ENCODE measurements around the gene PIN4. TPM values are rescaled to one million over a fixed set of nuclear protein-coding genes. Genes with fewer than 3 reads are reported as not detected.
"Not testable (repeated sequence)": the region's sequence is repeated elsewhere in the genome, so short reads cannot be mapped to it uniquely, and the experiment has no call there.

The PIN4 gene
- total RNA-seq, 1 donor from 2014 or later, result 17.3 TPM

DNA sequence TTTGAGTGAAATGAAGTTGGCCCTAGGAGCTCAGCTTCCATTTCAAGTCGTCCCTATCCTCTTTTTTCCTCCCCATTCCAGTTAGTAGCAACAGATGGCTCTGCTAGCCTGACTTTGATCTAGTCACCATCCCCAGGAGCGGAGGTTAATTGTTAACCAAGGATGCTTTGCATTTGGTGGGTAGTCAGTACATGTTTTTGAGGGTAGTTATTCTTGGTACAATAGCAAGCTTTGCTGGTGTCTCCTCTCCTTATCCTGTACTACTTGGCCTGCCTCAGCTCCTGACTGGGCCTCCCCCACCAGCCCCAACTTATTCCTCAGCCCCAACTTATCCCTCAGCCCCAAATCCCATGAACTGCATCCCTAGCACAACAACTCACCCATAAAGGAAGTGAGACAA lies 35.0 kb upstream of the PIN4 start:
- Mint-ChIP-seq H3K27ac (no peak overlapping the region), H3K27me3 (ENCODE audit: low read depth) (no peaks in the 10 kb centered on the region), H3K9me3 (peaks cover under 1% of the 10 kb centered on the region), H3K36me3 (peaks cover 3% of the 10 kb centered on the region), H3K4me3 (no peak overlapping the region), H3K4me1 (peaks cover 3% of the 10 kb centered on the region)
- no peak for DNase-seq (ENCODE audit: low spot score in 2 of 2, unreplicated experiment in 2 of 2)
- TF ChIP-seq, protein P1, sequence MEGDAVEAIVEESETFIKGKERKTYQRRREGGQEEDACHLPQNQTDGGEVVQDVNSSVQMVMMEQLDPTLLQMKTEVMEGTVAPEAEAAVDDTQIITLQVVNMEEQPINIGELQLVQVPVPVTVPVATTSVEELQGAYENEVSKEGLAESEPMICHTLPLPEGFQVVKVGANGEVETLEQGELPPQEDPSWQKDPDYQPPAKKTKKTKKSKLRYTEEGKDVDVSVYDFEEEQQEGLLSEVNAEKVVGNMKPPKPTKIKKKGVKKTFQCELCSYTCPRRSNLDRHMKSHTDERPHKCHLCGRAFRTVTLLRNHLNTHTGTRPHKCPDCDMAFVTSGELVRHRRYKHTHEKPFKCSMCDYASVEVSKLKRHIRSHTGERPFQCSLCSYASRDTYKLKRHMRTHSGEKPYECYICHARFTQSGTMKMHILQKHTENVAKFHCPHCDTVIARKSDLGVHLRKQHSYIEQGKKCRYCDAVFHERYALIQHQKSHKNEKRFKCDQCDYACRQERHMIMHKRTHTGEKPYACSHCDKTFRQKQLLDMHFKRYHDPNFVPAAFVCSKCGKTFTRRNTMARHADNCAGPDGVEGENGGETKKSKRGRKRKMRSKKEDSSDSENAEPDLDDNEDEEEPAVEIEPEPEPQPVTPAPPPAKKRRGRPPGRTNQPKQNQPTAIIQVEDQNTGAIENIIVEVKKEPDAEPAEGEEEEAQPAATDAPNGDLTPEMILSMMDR (IDR thresholded peaks at IDR 0.05; ENCODE audit: unreplicated experiment), result no peak

DNA sequence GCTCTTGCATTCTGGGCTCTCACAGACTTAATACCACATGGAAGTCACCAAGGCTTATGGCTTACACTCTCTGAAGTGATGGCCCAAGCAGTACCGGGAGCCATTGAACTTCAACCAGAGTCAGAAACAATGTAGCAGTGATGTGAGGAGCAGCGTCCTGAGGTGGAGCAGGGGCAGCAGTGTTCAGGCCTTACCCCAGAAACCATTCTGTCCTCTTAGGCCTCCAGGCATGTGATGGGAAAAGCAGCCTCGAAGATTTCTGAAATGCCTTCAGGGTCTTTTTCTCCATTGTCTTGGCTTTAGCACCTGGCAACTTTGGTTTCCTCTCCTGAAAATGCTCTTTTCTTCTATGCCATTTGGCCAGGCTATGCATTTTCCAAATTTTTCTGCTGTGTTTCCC lies 22.8 kb upstream of the PIN4 start:
- Mint-ChIP-seq H3K9me3 (peaks cover 45% of the 10 kb centered on the region), H3K4me1 (no peaks in the 10 kb centered on the region), H3K27ac (no peak overlapping the region), H3K4me3 (no peak overlapping the region), H3K27me3 (ENCODE audit: low read depth) (no peaks in the 10 kb centered on the region), H3K36me3 (no peaks in the 10 kb centered on the region)
- TF ChIP-seq, protein P1 (IDR thresholded peaks at IDR 0.05; ENCODE audit: unreplicated experiment), result no peak
- no peak for DNase-seq (ENCODE audit: low spot score in 2 of 2, unreplicated experiment in 2 of 2)

DNA sequence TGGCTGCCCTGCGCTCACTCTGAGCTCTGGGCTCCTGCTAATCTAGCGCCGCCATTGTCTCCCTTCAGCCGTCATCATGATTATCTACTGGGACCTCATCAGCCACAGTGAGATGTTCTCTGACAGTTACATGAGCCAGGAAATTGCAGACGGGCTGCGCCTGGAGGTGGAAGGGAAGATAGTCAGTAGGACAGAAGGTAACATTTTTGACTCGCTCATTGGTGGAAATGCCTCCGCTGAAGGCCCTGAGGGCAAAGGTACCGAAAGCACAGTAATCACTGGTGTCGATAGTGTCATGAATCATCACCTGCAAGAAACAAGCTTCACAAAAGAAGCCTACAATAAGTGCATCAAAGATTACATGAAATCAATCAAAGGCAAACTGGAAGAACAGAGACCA lies 21.8 kb upstream of the PIN4 start:
- Mint-ChIP-seq H3K9me3 (peaks cover 45% of the 10 kb centered on the region), H3K4me1 (no peaks in the 10 kb centered on the region), H3K36me3 (no peaks in the 10 kb centered on the region), H3K27me3 (ENCODE audit: low read depth) (no peaks in the 10 kb centered on the region), H3K4me3 (no peak overlapping the region), H3K27ac (no peak overlapping the region)
- TF ChIP-seq, protein P1 (IDR thresholded peaks at IDR 0.05; ENCODE audit: unreplicated experiment), result no peak
- DNase-seq (ENCODE audit: low spot score in 2 of 2, unreplicated experiment in 2 of 2), result no peak

DNA sequence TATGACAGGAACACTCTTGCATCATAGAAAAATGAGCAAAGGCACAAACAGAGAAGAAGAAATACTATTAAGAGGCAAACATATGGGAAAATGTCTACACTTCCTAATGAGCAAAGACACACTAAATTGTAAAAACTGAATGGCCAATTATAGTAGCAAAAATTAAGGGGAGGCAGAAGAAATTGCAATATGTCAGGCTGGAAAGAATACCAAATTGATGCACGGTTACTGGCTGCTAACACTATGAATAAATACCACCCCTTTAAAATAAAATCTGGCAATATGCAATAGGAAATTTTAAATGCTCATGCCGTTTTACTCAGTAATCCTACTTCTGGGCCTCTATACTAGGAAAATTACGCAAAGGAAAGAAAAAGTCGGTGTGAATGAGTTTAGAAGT lies 16.0 kb upstream of the PIN4 start:
- H3K4me3 Mint-ChIP-seq, result no peak overlapping the region
- H3K9me3 Mint-ChIP-seq, result peaks cover 18% of the 10 kb centered on the region
- H3K27me3 Mint-ChIP-seq (ENCODE audit: low read depth), result no peaks in the 10 kb centered on the region
- no peak overlapping the region for H3K27ac Mint-ChIP-seq
- no peaks in the 10 kb centered on the region for H3K4me1 Mint-ChIP-seq
- H3K36me3 Mint-ChIP-seq, result no peaks in the 10 kb centered on the region
- no peak for DNase-seq (ENCODE audit: low spot score in 2 of 2, unreplicated experiment in 2 of 2)
- TF ChIP-seq, protein P1 (IDR thresholded peaks at IDR 0.05; ENCODE audit: unreplicated experiment), result no peak

DNA sequence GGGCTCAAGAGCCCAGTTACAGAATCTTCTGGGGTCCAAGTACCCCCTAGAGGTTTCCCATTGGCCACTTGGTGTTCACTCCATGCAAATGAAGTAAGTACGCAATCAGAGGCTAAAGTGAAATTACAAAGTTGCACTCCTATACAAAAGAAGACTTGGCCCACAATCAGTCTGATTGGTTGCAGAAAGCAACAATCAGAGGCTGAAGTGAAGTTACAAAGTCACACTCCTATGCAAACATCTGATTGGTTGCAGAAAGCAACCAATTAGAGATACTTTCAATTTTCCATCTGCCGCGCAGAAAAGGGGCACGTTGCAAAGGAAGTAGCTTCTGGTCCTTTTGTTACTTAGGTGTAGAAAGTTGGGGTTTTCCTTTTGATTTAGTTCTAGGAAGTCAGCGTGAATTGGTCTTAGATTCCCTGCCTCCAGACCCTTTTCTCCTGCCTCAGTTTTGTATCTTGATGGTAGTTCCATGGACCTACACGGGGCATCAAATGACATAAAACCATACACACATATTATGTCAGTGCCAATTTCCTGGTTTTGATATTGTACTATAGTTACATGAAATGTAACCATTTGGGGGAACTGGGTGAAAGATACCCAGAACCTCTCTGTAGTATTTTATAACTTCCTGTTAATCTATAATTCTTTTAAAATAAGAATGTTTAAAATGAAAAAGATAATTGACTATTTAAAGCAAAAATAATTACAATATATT lies 12.4 kb upstream of the PIN4 start:
- Mint-ChIP-seq H3K4me3 (no peak overlapping the region), H3K4me1 (no peaks in the 10 kb centered on the region), H3K9me3 (peaks cover 15% of the 10 kb centered on the region), H3K27ac (no peak overlapping the region), H3K27me3 (ENCODE audit: low read depth) (peaks cover 2% of the 10 kb centered on the region), H3K36me3 (no peaks in the 10 kb centered on the region)
- no peak for DNase-seq (ENCODE audit: low spot score in 2 of 2, unreplicated experiment in 2 of 2)
- TF ChIP-seq, protein P1 (IDR thresholded peaks at IDR 0.05; ENCODE audit: unreplicated experiment), result no peak

DNA sequence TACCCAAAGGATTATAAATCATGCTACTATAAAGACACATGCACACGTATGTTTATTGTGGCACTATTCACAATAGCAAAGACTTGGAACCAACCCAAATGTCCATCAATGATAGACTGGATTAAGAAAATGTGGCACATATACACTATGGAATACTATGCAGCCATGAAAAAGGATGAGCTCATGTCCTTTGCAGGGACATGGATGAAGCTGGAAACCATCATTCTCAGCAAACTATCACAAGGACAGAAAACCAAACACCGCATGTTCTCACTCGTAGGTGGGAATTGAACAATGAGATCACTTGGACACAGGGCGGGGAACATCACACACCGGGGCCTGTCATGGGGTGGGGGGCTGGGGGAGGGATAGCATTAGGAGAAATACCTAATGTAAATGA lies 5.3 kb upstream of the PIN4 start:
- H3K27ac Mint-ChIP-seq; H3K4me1 Mint-ChIP-seq; DNase-seq (ENCODE audit: low spot score in 2 of 2, unreplicated experiment in 2 of 2); H3K36me3 Mint-ChIP-seq; H3K4me3 Mint-ChIP-seq; H3K27me3 Mint-ChIP-seq (ENCODE audit: low read depth): not testable (repeated sequence)
- peaks cover 26% of the 10 kb centered on the region for H3K9me3 Mint-ChIP-seq
